Body of pancreas (tissue), 4 donors: ENCODE data around the gene SLC26A4.

Source experiments
- POLR2A ChIP-seq, 3 donors: fragments of 450-650 bp; IDR thresholded peaks; one replicate each; pipeline ENCODE4 v1.6.1; 2016; ENCODE audit warnings: antibody characterized with exemption in 3 of 3, mild to moderate bottlenecking in 2 of 3
- TF ChIP-seq, protein P1 (sequence below), 7 experiments: fragments of 450-650 bp in 4 of 7; fragments of 200-600 bp in 3 of 7; sonication (generic) in 3 of 7; IDR thresholded peaks; one replicate each; pipeline ENCODE4 v1.5.1; 2016 to 2019; ENCODE audit warnings: antibody characterized with exemption in 7 of 7

DNA sequence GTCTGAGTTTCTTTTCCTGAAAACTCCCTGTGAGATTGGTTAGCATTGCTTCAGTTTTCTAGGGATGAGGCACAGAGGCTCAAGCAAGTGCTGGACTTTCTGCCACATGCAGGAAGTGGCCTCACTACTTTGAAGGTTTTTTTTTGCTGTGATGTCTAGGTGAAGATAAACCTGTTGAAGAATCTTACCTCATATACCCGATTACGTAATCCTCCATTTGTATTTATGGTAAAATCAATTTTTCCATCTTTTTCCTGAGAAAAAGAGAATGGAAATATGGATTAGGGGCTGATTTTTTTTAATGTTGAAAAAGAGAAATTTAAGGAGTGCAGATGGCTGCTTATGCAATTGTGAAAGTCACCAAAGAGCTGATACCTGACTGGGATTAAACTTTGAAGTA lies 106.8 kb downstream of the SLC26A4 start:
- TF ChIP-seq, protein P1, sequence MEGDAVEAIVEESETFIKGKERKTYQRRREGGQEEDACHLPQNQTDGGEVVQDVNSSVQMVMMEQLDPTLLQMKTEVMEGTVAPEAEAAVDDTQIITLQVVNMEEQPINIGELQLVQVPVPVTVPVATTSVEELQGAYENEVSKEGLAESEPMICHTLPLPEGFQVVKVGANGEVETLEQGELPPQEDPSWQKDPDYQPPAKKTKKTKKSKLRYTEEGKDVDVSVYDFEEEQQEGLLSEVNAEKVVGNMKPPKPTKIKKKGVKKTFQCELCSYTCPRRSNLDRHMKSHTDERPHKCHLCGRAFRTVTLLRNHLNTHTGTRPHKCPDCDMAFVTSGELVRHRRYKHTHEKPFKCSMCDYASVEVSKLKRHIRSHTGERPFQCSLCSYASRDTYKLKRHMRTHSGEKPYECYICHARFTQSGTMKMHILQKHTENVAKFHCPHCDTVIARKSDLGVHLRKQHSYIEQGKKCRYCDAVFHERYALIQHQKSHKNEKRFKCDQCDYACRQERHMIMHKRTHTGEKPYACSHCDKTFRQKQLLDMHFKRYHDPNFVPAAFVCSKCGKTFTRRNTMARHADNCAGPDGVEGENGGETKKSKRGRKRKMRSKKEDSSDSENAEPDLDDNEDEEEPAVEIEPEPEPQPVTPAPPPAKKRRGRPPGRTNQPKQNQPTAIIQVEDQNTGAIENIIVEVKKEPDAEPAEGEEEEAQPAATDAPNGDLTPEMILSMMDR (IDR thresholded peaks at IDR 0.05) = no peak
- TF ChIP-seq POLR2A (IDR thresholded peaks at IDR 0.05) = no peak
